Measurements from ENCODE around the gene NPPB.

Gene NPPB

DNA sequence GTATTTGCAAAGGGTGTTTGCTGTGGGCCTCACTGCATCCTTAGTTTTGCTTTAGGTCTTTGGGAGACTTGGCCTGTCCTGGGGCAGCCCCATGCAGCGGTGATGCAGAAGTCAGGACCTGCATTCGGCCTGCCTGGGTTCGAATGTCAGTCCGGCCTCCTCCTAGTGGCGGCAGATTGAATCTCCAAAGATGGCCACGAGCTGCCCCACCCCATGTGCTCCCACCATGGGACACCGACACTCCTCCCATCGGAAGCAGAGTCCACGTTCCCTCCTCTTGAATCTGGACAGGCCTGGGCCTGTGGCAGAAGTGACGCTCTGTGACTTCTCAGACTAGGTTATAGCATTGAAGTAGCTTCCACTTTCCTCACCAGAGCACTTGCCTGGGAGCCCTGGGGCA is 16.3 kb upstream of the NPPB start:
- H3K4me1 Mint-ChIP-seq (ENCODE audit: low read depth) = no peaks in the 10 kb centered on the region
- H3K9me3 Mint-ChIP-seq = no peaks in the 10 kb centered on the region
- H3K27ac Mint-ChIP-seq = no peak overlapping the region
- no peaks in the 10 kb centered on the region for H3K36me3 Mint-ChIP-seq (ENCODE audit: low read depth)
- H3K27me3 Mint-ChIP-seq (ENCODE audit: low read depth) = peaks cover 7% of the 10 kb centered on the region
- H3K4me3 Mint-ChIP-seq = no peak overlapping the region
- no peak for DNase-seq (ENCODE audit: low spot score)

DNA sequence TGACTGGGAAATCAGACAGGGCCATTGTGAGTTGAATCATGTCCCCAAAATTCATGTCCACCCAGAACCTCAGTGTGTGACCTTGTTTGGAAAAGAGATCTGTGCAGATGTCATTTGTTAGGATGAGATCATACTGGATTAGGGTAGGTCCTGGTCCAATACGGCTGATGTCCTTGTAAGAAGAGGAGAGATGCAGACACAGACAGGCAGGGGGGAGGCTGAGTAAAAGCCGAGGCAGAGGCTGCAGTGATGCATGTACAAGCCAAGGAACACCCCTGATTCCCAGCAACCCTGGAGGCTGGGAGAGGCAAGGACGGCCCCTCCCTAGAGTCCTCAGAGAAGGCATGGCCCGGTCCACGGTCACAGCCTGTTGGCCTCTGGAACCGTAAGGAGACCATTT is 15.9 kb upstream of the NPPB start:
- Mint-ChIP-seq H3K4me3 (no peak overlapping the region), H3K4me1 (ENCODE audit: low read depth) (no peaks in the 10 kb centered on the region), H3K36me3 (ENCODE audit: low read depth) (no peaks in the 10 kb centered on the region), H3K9me3 (no peaks in the 10 kb centered on the region), H3K27ac (no peak overlapping the region), H3K27me3 (ENCODE audit: low read depth) (peaks cover 7% of the 10 kb centered on the region)
- DNase-seq (ENCODE audit: low spot score) = no peak

DNA sequence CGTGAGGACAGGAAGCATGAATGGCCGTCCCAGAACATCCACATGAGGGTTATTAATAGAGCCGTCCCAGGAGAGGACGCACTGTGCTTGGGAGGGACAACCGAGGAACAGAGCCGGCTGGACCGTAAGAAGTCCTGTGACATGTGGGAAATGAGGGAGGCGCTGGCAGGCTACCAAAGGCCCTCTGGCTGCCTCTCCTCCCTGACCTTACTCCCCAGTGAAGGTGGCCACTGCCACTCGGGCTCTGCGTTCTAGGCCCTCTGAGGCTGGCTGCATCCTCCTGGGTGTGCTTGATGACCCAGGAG is 15.5 kb upstream of the NPPB start:
- Mint-ChIP-seq H3K4me1 (ENCODE audit: low read depth) (no peaks in the 10 kb centered on the region), H3K27me3 (ENCODE audit: low read depth) (peaks cover 7% of the 10 kb centered on the region), H3K4me3 (no peak overlapping the region), H3K27ac (no peak overlapping the region), H3K9me3 (no peaks in the 10 kb centered on the region), H3K36me3 (ENCODE audit: low read depth) (no peaks in the 10 kb centered on the region)
- no peak for DNase-seq (ENCODE audit: low spot score)

DNA sequence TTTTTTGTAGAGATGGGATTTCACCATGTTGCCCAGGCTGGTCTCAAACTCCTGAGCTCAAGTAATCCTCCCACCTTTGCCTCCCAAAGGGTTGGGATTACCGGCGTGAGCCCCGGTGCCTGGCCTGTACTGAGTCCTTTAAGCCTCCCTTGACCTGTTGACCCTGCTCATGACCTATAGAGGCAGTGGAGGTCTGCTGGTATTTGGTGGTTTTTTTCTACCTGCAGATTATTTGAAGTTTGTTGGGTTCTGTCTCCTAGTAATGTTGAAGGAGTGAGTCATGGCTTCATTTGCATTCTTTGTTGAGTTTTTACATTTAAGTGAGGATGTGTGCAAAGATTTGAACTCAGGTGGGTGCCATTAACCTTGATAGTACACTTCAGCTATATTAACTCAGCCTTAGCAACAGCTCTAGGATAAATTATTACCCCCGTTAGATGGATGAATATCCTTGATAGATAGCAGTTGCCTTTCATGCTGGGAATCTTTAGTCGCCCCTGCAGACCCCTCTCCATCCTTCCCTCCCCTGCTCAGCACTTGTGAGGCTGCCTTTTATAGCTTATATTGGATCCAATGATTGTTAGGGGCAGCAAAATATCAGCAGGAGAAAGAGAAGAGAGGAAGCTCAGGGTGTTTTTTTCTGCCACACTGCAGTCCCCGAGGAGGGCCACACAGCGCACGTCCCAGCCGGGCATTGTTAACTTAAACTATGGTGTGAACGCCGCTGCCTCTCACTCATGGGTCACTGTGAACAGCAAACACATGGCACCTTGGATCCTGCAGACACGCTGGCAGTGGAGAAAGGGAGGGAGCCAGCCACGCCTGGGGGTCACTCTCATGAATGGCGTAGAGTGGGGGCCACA is 14.9 kb upstream of the NPPB start:
- Mint-ChIP-seq H3K27me3 (ENCODE audit: low read depth) (peaks cover 7% of the 10 kb centered on the region), H3K9me3 (no peaks in the 10 kb centered on the region), H3K4me3 (no peak overlapping the region), H3K36me3 (ENCODE audit: low read depth) (no peaks in the 10 kb centered on the region), H3K27ac (no peak overlapping the region), H3K4me1 (ENCODE audit: low read depth) (no peaks in the 10 kb centered on the region)
- no peak for DNase-seq (ENCODE audit: low spot score)

DNA sequence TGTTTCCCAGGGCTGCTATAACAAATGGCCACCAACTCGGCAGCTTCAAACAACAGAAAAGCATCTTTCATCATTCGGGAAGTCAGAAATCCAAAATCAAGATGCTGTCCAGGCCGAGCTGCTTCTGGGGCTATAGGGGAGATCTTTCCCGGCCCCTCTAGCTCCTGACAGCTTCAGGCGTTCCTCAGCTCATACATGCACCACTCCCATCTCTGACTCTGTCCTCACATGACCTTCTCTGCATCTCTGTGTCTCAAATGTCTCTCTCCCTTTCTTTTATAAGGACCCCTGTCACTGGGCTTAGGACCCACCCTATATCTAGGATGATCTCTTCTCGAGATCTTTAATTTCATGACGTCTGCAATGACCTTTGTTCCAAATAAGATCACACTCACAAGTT is 13.8 kb upstream of the NPPB start:
- H3K4me3 Mint-ChIP-seq = no peak overlapping the region
- H3K4me1 Mint-ChIP-seq (ENCODE audit: low read depth) = no peaks in the 10 kb centered on the region
- no peak for DNase-seq (ENCODE audit: low spot score)
- H3K27me3 Mint-ChIP-seq (ENCODE audit: low read depth) = peaks cover 7% of the 10 kb centered on the region
- no peak overlapping the region for H3K27ac Mint-ChIP-seq
- H3K9me3 Mint-ChIP-seq = no peaks in the 10 kb centered on the region
- no peaks in the 10 kb centered on the region for H3K36me3 Mint-ChIP-seq (ENCODE audit: low read depth)

DNA sequence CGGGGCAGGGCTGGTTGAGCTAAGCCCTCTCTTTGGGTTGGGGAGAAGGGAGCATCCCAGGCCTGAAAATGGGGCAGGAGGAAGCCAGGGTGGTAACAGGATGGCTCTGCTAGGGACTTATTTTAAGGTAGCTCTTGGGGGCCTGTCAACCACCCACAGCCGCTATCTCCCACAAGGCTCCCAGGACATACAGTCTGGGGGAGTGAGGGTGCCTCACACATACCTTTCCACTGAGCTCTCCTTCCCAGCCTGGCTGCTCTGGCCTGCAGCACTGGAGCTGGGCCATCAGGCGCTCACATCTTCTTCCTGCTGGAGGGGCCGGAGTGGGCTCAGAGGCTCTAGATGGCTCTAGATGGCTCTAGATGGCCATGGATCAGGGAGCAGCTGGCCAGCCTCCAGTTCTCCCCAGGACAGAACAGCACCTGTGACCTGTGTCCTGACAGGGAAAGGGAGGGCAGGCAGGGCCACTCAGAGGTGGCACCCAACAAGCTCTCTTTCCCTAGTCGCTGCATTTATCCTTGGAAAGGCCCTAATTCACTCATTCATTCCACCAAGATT is 11.0 kb upstream of the NPPB start:
- Mint-ChIP-seq H3K27me3 (ENCODE audit: low read depth) (peaks cover 8% of the 10 kb centered on the region), H3K4me1 (ENCODE audit: low read depth) (no peaks in the 10 kb centered on the region), H3K36me3 (ENCODE audit: low read depth) (no peaks in the 10 kb centered on the region), H3K27ac (no peak overlapping the region), H3K4me3 (no peak overlapping the region), H3K9me3 (no peaks in the 10 kb centered on the region)
- DNase-seq (ENCODE audit: low spot score) = no peak

DNA sequence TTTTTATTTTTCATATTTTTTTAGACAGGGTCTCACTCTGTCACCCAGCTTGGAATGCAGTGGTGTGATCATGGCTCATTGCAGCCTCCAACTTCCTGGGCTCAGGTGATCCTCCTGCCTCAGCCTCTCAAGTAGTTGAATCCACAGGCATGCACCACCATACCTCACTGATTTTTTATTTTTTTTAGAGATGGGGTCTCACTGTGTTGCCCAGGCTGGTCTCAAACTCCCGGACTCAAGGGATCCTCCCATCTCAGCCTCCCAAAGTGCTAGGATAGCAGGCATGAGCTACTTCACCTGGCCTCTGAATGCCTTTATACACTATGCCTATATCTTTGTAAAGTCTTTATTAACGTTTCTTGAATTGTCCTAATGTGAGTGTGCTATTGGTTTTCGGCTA is 10.4 kb upstream of the NPPB start:
- no peak for DNase-seq (ENCODE audit: low spot score)
- H3K9me3 Mint-ChIP-seq = no peaks in the 10 kb centered on the region
- H3K4me3 Mint-ChIP-seq = no peak overlapping the region
- peaks cover 10% of the 10 kb centered on the region for H3K27me3 Mint-ChIP-seq (ENCODE audit: low read depth)
- no peaks in the 10 kb centered on the region for H3K4me1 Mint-ChIP-seq (ENCODE audit: low read depth)
- no peaks in the 10 kb centered on the region for H3K36me3 Mint-ChIP-seq (ENCODE audit: low read depth)
- no peak overlapping the region for H3K27ac Mint-ChIP-seq

DNA sequence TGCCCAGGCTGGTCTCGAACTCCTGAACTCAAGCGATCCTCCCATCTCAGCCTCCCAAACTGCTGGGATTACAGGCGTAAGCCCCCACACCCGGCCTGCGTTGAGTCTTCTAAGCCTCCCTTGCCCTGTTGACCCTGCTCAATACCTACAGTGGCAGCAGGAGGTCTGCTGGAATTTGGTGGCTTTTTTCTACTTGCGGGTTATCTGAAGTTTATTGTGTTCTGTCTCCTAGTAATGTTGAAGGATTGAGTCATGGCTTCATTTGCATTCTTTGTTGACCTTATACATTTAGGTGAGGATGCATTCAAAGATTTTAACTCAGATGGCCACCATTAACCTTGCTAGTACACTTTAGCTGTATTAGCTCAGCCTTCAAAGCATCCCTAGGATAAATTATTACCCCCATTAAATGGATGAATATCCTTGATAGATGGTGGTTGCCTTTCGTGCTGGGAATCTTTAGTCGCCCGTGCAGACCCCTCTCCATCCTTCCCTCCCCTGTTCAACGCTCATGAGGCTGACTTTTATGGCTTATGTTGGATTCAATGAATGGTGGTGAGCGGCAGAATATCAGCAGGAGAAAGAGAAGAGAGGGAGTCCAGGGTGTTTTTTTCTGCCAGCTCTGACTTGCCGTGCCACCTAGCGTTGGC is 9.7 kb upstream of the NPPB start:
- no peaks in the 10 kb centered on the region for H3K36me3 Mint-ChIP-seq (ENCODE audit: low read depth)
- no peaks in the 10 kb centered on the region for H3K9me3 Mint-ChIP-seq
- no peak for DNase-seq (ENCODE audit: low spot score)
- H3K27me3 Mint-ChIP-seq (ENCODE audit: low read depth) = peaks cover 8% of the 10 kb centered on the region
- no peaks in the 10 kb centered on the region for H3K4me1 Mint-ChIP-seq (ENCODE audit: low read depth)
- H3K27ac Mint-ChIP-seq = no peak overlapping the region
- H3K4me3 Mint-ChIP-seq = no peak overlapping the region

DNA sequence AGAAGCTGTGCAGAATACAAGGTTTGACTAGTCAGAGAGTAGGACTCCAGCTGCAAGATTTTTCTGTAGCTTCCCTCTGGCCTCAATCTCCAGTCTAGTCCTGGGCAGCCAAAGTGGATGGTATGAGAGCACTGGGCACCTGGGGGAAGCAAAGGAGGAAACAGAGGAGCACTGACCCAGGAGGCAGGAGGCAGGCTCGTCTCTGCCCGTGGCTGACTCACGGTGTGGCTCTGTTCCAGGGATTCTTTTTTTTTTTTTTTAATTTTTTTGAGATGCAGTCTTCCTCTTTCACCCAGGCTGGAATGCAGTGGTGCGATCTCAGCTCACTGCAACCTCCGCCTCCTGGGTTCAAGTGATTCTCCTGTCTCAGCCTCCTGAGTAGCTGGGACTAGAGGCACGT is 4.1 kb upstream of the NPPB start:
- DNase-seq (ENCODE audit: low spot score) = no peak
- Mint-ChIP-seq H3K9me3 (no peaks in the 10 kb centered on the region), H3K36me3 (ENCODE audit: low read depth) (no peaks in the 10 kb centered on the region), H3K4me3 (no peak overlapping the region), H3K4me1 (ENCODE audit: low read depth) (no peaks in the 10 kb centered on the region), H3K27me3 (ENCODE audit: low read depth) (peaks cover 24% of the 10 kb centered on the region), H3K27ac (no peak overlapping the region)

DNA sequence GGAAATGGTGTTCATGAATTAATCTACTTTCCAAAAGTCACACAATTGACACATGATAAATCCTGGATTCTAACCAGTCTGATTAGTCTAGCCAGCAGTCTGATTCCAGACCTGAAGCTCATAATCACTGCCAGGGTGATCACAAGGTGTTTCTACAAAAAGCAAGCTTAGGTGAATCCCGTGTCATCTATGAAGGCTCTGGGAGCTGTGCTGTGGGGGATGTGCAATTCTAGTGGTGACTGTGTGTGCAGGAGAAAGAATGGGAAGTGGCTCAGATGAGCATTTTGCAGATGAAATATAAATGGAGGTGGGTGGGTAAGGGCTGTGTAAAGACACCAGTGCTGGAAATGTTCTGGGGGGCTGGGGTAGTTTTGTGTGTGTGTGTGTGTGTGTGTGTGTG is 1.8 kb upstream of the NPPB start:
- no peaks in the 10 kb centered on the region for H3K9me3 Mint-ChIP-seq
- H3K4me3 Mint-ChIP-seq = no peak overlapping the region
- peaks cover 35% of the 10 kb centered on the region for H3K27me3 Mint-ChIP-seq (ENCODE audit: low read depth)
- no peaks in the 10 kb centered on the region for H3K4me1 Mint-ChIP-seq (ENCODE audit: low read depth)
- no peak overlapping the region for H3K27ac Mint-ChIP-seq
- DNase-seq (ENCODE audit: low spot score) = no peak
- no peaks in the 10 kb centered on the region for H3K36me3 Mint-ChIP-seq (ENCODE audit: low read depth)

DNA sequence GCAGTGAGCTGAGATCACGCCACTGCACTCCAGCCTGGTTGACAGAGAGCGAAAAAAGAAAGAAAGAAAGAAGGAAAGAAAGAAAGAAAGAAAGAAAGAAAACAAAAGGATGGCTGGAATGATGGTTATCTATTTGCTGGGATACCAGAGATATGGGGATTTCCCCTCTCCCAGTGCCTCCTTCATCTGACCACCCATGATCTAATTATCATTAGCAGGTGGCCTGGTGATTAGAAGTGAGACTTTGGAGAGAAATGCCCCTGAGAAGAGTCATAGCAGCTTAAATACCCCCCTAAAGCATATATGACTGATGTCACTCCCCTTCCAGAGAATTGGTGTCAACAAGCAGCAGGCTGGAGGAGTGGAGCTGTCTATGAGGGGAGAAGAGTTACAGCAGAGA is 1.3 kb upstream of the NPPB start:
- H3K36me3 Mint-ChIP-seq (ENCODE audit: low read depth) = no peaks in the 10 kb centered on the region
- no peak overlapping the region for H3K27ac Mint-ChIP-seq
- no peak overlapping the region for H3K4me3 Mint-ChIP-seq
- H3K4me1 Mint-ChIP-seq (ENCODE audit: low read depth) = no peaks in the 10 kb centered on the region
- H3K9me3 Mint-ChIP-seq = no peaks in the 10 kb centered on the region
- DNase-seq (ENCODE audit: low spot score) = no peak
- H3K27me3 Mint-ChIP-seq (ENCODE audit: low read depth) = peaks cover 35% of the 10 kb centered on the region

DNA sequence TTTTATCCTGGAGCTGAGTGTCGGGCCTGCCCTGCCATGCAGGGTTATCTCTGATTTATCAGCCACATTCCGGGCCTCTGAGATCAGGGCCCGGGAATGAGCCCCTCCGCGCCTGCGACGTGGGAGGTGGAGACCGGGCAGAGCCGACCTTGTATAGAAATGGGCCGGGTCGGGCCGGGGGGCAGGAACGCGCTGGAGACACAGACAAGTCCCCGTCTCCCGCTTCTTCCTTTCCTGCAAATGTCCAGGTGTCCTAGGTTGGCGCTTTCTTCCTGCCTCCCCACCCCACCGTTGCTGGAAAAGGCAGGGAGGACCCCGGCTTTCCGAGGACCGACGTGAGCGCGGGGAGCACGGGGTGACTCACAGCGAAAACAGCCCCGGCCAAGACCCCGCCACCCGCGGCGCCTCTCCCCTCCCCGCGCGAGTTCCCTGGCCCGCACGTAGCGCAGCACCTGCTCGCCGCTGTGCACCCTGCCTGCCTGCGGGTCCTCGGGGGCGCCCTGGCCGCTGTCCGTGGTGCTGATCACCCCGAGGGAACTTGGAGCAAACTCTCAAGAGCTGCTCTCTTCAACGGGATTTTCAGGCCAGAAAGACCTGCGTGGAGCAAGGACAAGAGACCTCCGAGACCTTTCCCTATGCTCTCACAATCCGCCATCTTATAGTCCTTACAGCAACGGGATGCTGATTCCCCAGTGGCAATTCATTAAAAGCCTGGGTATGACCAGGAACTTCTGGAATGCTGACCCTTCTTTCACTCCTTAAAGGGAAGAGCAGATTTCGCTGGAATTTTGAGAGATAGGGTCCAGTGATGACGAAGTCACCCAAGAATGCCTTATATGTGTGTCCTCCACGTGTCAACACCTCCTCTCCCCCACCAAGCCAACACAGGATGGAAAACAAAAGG is 475 bp upstream of the NPPB start:
- no peaks in the 10 kb centered on the region for H3K36me3 Mint-ChIP-seq (ENCODE audit: low read depth)
- no peak overlapping the region for H3K4me3 Mint-ChIP-seq
- no peaks in the 10 kb centered on the region for H3K4me1 Mint-ChIP-seq (ENCODE audit: low read depth)
- H3K27me3 Mint-ChIP-seq (ENCODE audit: low read depth) = peaks cover 36% of the 10 kb centered on the region
- no peak overlapping the region for H3K27ac Mint-ChIP-seq
- no peaks in the 10 kb centered on the region for H3K9me3 Mint-ChIP-seq
- DNase-seq (ENCODE audit: low spot score) = peak; percentile 46

DNA sequence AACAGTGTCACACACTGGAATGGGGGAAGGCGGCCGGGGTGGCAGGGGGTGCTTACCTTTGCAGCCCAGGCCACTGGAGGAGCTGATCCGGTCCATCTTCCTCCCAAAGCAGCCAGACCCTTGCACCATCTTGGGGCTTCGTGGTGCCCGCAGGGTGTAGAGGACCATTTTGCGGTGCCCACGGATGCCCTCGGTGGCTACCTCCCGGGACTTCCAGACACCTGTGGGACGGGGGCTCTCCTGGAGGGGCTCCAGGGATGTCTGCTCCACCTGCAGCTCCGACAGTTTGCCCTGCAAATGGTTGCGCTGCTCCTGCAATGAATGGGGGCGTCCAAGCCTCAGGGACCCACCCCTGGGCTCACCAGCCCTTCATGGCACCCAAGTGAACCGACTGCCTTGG is 587 bp downstream of the NPPB start:
- Mint-ChIP-seq H3K4me1 (ENCODE audit: low read depth) (no peaks in the 10 kb centered on the region), H3K36me3 (ENCODE audit: low read depth) (no peaks in the 10 kb centered on the region), H3K27me3 (ENCODE audit: low read depth) (peaks cover 36% of the 10 kb centered on the region), H3K4me3 (no peak overlapping the region), H3K27ac (no peak overlapping the region), H3K9me3 (no peaks in the 10 kb centered on the region)
- no peak for DNase-seq (ENCODE audit: low spot score)
